Activated CD8-positive, alpha-beta memory T cell treated with anti-CD3 and anti-CD28 coated beads, Interleukin-2, amount 50 U/mL, for 4 hours (primary cell): ENCODE measurements around the gene CARD19.
A peak's percentile ranks its signal among the peaks of the same experiment; 100 is the strongest.
"Not testable (repeated sequence)": the region's sequence is repeated elsewhere in the genome, so short reads cannot be mapped to it uniquely, and the experiment has no call there.

Source experiments
- DNase-seq: peaks from one replicate; pipeline ENCODE4 v3.0.0-alpha.2; 2020

CARD19 gene

GRCh38 chr9:93134740-93135444, 38.9 kb downstream of the CARD19 start:
- no peak for DNase-seq

- no peak for DNase-seq
Observed at GRCh38 chr9:93136011-93136440, 40.0 kb downstream of the CARD19 start.

GRCh38 chr9:93137362-93137761, 41.3 kb downstream of the CARD19 start:
- no peak for DNase-seq

- DNase-seq, result no peak
Observed at GRCh38 chr9:93138171-93138764, 42.3 kb downstream of the CARD19 start.

GRCh38 chr9:93139365-93140182, 43.6 kb downstream of the CARD19 start:
- DNase-seq, result no peak

- DNase-seq, result no peak
Observed at GRCh38 chr9:93141771-93142483, 45.9 kb downstream of the CARD19 start.

GRCh38 chr9:93143830-93144530, 48.0 kb downstream of the CARD19 start:
- DNase-seq, result peak; percentile 44

- DNase-seq, result not testable (repeated sequence)
Observed at GRCh38 chr9:93146696-93147095, 50.7 kb downstream of the CARD19 start.

GRCh38 chr9:93147632-93148031, 51.6 kb downstream of the CARD19 start:
- DNase-seq, result no peak

- no peak for DNase-seq
Observed at GRCh38 chr9:93148721-93149120, 52.7 kb downstream of the CARD19 start.

GRCh38 chr9:93149361-93149760, 53.3 kb downstream of the CARD19 start:
- DNase-seq, result no peak

GRCh38 chr9:93151097-93151784, 55.2 kb downstream of the CARD19 start:
- DNase-seq, result no peak

GRCh38 chr9:93154293-93154903, 58.4 kb downstream of the CARD19 start:
- DNase-seq, result no peak

GRCh38 chr9:93155716-93156474, 59.9 kb downstream of the CARD19 start:
- DNase-seq, result no peak

- no peak for DNase-seq
Observed at GRCh38 chr9:93156475-93157008, 60.5 kb downstream of the CARD19 start.

GRCh38 chr9:93159601-93160471, 63.8 kb downstream of the CARD19 start:
- DNase-seq, result peak; percentile 72

GRCh38 chr9:93161786-93162562, 66.0 kb downstream of the CARD19 start:
- DNase-seq, result no peak
